ENCODE data around the gene ZNF714.

ZNF714 gene
- 18.8 to 36.4 (median 31.4) reads per million in 3 experiments for total RNA-seq

GRCh38 chr19:21082011-21082975 lies at the start of gene ZNF714:
Gene ZNF714, plus strand, starts transcription at chr19:21082203. Its CDS starts 16,066 bp downstream, at chr19:21098269.
- peak; percentile 77 for DNase-seq

GRCh38 chr19:21045028-21045427 lies 37.0 kb upstream of the ZNF714 start:
- DNase-seq: no peak

- no peak for DNase-seq
Observed at GRCh38 chr19:21046489-21046888, 35.5 kb upstream of the ZNF714 start.

GRCh38 chr19:21047716-21048115 lies 34.3 kb upstream of the ZNF714 start:
- DNase-seq: no peak

- no peak for DNase-seq
Observed at GRCh38 chr19:21052902-21053301, 29.1 kb upstream of the ZNF714 start.

GRCh38 chr19:21065336-21065735 lies 16.7 kb upstream of the ZNF714 start:
- DNase-seq: no peak

GRCh38 chr19:21084343-21084742 lies 2.3 kb downstream of the ZNF714 start:
- DNase-seq: no peak

GRCh38 chr19:21087871-21088270 lies 5.9 kb downstream of the ZNF714 start:
- no peak for DNase-seq

- no peak for DNase-seq
Observed at GRCh38 chr19:21092109-21092508, 10.1 kb downstream of the ZNF714 start.

- DNase-seq: no peak
Observed at GRCh38 chr19:21094347-21095025, 12.5 kb downstream of the ZNF714 start.

- DNase-seq: no peak
Observed at GRCh38 chr19:21098291-21098690, 16.3 kb downstream of the ZNF714 start.

GRCh38 chr19:21101521-21102242 lies 19.7 kb downstream of the ZNF714 start:
- no peak for DNase-seq

- DNase-seq: no peak
Observed at GRCh38 chr19:21109116-21109515, 27.1 kb downstream of the ZNF714 start.

- no peak for DNase-seq
Observed at GRCh38 chr19:21110183-21110582, 28.2 kb downstream of the ZNF714 start.

- DNase-seq: no peak
Observed at GRCh38 chr19:21115430-21115829, 33.4 kb downstream of the ZNF714 start.

GRCh38 chr19:21117041-21117907 lies 35.3 kb downstream of the ZNF714 start:
- DNase-seq: no peak

GRCh38 chr19:21126078-21126477 lies 44.1 kb downstream of the ZNF714 start:
- no peak for DNase-seq

- no peak for DNase-seq
Observed at GRCh38 chr19:21127001-21127400, 45.0 kb downstream of the ZNF714 start.

GRCh38 chr19:21127898-21128297 lies 45.9 kb downstream of the ZNF714 start:
- DNase-seq: no peak

- no peak for DNase-seq
Observed at GRCh38 chr19:21128901-21129698, 47.1 kb downstream of the ZNF714 start.

GRCh38 chr19:21130097-21130775 lies 48.2 kb downstream of the ZNF714 start:
- DNase-seq: no peak

All from central memory CD4-positive, alpha-beta T cell (primary cell).